Mucosa of gallbladder (tissue), 1 donor: ENCODE results near the gene IL22RA2. TPM values are rescaled to one million over a fixed set of nuclear protein-coding genes. Genes with fewer than 3 reads are reported as not detected.

ENCODE experiments used
- DNase-seq: peaks from one replicate; pipeline ENCODE4 v3.0.0-alpha.2; 2020; ENCODE audit warnings: low spot score
- total RNA-seq: library from RNA; stranded (reverse); gene quantifications from one replicate; pipeline ENCODE4 v1.2.1, GENCODE V29; 2021
- donor health status: DM: no; HTN: no; CAD: no.

IL22RA2 gene
- total RNA-seq, 1 donor from 2014 or later, result not detected

GRCh38 chr6:137095651-137096238, 77.7 kb downstream of the IL22RA2 start:
- DNase-seq, result no peak

DNA sequence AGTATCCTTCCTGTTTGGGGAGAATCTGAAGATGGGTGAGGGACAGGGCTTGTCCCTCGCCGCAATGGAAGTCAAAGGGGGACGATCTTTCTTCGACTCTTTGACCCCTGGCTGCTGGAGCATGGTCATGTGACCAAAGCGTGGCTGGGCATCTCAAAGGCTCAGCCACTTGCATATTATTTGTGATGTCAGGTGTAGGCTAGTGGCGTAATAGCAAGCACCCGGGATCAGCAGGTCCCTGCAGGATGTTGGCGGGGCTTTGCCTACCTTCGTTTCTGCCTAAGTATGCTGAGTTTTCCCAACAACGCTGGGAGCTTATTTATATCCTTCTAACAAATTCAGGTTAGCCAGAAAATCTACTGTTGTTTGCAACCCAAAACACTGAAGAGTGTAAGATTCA, 78.4 kb downstream of the IL22RA2 start:
- no peak for DNase-seq

DNA sequence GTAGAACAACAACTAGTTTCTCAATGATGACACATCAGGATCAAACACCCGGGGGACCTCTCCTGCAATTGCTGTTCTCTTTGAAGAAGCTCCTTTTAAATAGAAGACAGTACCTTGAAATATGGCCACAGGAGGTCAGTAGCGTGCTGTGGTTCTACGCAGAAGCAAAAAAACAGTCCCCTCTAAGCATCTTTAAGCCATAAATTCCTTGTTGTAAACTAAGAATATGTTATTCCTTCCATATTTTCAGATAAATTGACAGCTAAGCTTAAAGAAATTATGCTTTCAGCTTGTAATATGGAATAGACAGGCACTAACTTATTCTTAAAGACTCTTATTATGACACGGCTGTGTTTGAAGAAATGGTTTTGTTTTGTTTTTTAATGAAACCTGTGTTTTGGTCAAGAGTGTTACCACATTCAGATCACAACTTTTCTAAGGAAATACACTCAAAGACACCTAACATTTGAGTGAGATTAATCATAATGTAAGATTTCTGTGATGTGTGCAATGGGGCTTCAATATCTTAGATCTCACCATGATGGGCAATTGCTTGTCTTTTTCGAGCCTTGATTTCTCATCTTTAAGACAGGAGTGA, 78.9 kb downstream of the IL22RA2 start:
- DNase-seq, result peak; percentile 62

Other genes with a start within 250 kb of the IL22RA2 start
- 15.1 TPM for gene IL20RA, start 128.7 kb downstream of the IL22RA2 start, total RNA-seq
- 77.9 TPM for gene IFNGR1, start 45.7 kb upstream of the IL22RA2 start, total RNA-seq